ENCODE measurements around the gene C21orf58. TPM values are rescaled to one million over a fixed set of nuclear protein-coding genes. Genes with fewer than 3 reads are reported as not detected.
"Not testable (repeated sequence)": the region's sequence is repeated elsewhere in the genome, so short reads cannot be mapped to it uniquely, and the experiment has no call there.

C21orf58 gene
- total RNA-seq, 1 donor from 2014 or later: 1.8 TPM

DNA sequence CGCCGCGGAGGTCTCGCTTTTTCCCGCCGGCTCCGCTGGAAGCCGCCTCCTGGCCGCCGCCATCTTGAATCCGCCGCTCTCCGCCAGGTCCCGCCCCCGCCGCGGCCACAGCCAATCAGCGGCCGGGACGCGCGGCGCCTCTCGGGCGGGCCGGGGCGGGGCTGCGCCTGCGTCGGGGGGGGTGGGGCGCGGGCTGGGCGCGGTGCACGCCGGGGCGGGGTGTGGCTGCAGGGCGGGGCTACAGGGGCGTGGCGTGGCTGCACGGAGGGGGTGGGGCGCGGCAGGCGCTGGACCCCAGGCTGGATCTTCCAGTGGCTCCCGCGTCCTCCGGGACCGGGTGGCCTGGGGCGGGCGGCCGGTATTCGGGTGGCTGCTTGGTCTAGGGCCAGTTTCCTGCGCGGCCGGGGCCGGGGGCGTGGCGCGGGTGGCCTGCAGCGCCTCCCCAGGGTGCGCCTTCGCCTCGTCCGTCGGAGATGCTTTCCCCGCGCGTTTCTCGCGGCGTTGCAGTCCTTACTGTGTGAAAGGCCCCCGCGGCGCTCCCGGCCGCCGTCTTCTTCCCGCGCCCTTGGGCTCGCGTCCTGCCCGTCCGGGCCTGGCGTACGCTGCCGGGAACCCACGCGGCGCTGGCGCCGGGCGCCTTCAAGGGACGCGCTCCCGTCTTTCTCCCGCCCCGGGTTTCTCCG lies 861 bp upstream of the C21orf58 start:
- peak; percentile 16 for DNase-seq (ENCODE audit: low read depth)

DNA sequence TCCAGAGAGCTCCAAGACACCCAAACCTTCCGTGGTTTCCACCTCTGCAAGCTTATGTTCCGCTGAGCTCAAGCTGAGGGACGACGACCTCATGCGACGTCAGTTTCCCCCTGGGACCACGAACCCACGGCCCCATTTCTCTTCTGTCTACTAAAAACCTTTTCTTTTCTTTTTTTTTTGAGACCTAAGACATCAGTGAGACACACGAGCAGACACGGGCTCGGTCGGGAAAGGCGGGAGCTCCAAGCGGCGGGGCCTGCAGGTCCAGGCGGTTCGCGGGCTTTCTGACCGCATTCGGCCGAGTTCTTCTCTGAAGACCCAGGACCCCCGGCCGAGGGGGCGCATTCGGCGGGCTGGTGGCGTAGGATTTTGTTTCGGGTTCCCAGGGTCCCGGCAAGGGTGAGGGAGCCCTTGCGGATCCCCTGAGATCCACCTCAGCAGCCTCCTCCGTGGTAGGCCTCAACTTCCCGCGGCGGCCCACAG lies 402 bp downstream of the C21orf58 start:
- DNase-seq (ENCODE audit: low read depth): no peak

DNA sequence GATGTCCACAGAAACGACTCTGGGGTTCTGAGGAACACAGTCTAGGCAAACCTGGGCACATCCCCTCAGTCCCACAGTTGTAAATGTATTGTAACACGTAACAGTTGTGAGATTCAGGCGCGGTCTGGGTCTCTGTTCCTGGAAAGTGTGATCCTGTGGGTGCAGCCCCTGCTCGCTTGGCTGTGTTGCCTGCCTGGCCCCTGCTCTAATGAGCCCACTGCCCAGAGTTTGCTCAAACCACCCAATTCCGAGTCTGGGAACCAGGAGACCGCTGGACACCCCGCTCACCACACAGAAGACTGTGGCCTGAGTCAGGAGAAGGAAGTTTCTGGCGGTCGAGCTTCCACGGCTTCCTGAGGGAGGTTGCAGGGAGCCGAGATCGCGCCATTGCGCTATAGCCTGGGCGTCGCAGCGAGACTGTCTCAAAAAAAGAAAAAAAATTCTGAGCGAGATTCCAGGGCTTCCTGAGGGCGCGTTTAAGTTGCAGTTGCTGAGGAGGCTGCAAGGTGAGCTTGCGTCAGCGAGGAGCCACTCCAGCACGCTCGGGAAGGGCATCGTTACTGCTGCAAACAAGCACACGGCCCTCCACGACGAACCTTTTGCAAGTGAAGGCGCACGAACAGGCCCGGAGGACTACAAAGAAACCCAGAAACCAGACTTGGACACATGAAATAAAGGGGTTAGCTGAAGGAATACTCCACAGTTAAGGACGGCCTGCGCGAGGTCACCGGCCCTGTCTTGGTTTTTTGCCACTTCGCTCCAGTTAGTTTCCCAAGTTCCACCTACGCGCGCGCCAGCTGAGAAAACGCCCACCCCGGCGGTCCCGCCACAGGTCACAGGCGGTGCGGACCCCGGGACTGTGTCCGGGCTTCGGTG lies 1.1 kb downstream of the C21orf58 start:
- no peak for DNase-seq (ENCODE audit: low read depth)

DNA sequence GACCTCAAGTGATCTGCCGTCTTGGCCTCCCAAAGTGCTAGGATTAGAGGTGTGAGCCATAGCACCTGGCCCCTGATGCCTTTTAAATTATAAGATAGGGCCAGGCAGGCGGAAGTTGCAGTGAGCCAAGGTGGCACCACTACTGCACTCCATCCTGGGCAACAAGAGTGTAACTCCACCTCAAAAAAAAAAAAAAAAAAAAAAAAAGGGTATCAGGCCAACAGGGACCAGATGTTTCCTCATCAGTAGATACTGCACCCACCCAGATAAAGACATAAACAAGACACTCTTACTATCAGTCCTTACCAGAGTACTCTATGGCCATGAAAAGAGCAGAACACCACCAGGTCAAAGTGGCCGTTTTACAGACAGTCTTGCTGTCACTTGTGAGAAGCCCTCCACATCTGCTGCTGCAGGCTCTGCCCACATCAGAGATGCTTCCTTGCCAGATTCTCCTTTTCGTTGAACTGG lies 3.3 kb downstream of the C21orf58 start:
- no peak for DNase-seq (ENCODE audit: low read depth)

DNA sequence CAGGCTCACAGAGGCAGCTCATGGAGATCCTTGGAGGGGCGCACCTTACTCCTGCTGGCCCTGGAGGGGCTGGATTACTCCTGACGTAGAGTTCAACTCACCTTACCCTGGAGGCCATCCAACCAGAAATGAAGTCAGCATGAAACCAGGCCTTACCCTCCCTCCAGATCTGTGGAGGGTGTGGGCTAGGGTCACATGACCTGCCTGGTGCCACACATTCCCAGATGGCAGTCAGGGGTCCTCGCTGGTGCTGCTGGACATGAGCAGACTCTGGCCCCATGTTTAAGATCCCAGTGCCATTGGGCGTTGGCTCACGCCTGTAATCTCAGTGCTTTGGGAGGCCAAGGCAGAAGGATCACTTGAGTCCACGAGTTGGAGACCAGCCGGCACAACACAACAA lies 4.5 kb downstream of the C21orf58 start:
- DNase-seq (ENCODE audit: low read depth): no peak

DNA sequence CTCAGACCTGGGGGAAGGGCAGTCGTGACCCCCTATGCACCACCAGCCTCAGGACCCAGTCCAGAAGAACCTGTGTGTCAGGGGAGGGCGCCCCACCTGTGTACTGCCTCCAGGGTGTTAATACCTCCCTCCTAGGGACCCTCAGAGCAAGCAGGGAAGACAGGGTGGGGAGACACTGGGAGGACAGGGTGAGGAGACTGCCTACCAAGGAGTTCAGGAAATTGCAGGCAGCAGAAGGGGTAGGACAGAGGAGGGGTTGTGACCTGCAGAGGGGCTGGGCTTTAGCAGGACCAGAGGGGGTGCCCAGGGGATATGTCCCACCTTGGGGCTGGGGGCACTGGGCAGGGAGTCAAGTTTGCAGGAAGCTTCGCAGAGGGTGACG lies 5.2 kb downstream of the C21orf58 start:
- no peak for DNase-seq (ENCODE audit: low read depth)

DNA sequence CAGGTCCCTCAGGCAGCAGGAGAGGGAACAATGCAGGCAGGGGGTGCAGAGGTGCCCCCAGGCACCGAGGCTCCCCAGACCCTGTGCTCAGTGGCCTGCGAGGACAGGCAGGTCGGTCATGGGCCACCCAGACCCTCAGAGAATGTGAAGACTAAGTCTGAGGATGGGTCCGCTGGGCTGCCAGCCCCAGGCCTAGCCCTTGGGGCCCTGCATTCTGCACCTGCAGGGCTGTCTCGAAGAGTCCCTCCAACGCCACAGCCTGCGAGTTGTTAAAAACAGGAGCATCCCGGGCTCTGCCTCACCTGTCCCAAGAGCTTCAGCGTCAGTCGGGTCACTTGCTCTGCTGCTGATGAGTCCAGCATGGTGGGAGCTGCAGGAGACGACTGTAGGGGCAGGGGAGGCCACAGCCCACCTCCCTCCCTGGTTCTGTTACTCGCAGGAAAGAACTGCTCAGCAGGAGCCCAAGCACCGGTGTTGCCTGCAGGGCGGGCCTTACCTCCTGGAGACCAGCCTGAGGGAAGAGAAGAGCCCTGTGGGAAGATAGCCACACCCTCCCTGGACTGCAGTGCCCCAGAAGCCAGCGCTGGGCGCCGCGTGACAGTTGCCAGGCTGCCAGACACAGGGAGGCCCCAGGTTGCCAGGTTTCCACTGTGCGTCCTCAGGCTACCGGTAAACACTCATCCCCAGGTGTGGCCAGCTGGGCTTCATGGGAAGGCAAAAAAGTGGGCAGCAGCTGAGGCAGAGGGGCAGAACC lies 5.8 kb downstream of the C21orf58 start:
- DNase-seq (ENCODE audit: low read depth): no peak

DNA sequence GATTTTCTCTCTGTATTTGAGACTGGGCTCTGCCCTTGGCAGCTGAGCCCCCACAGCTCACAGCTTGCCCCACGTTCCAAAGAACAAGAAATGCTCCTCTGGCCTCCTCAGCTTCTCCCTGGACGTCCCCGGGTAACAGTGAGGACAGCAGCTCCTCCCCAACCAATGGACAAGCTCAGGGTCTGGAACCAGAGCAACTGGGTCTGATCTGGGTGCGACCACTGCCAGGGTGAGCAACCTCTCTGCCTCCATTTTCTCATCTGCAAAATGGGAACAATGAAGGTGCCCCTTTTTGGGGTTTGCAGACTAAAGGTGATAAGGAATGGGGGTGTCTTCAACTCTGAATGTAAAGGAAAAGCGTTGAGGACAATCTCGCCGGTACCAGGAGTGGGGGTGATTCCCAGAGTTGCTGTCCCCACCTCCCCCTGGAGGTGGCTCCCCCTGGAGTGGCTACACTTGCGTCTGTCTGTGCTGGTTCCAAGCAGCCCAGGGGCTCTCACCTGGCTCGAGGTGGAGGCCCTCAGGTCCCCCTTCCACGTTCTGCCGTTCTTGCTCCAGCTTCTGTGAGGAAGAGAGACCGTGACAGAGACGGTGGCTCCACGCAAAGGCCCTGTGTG lies 6.9 kb downstream of the C21orf58 start:
- DNase-seq (ENCODE audit: low read depth): no peak

DNA sequence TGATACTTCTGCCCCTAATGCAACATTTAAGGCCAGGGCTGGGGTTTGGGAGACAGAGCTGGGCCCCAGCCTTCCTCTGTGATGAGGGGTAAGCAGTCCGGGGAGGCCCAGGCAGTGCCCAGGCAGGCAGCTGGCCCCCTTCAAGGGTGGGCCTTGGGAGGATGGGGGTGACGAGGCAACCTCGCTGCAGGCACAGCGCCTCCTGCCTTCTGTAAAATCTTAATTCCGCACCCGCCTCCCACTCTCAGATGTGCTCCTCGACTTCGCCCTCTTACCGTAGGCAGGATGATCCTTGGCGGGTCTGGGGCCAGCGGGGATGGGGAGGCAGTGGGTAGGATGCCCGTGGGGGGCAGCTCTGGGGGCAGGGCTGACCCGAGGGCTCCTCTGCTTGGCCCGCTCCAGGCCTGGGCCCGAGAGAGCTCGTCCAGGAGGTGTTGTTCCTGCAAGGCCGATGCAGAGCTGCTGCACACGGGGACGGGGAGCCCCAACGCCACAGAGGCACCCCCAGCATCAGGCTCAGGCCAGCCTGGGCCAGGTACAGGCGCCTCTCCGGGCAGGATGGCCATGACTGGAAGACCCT lies 9.1 kb downstream of the C21orf58 start:
- DNase-seq (ENCODE audit: low read depth): no peak

DNA sequence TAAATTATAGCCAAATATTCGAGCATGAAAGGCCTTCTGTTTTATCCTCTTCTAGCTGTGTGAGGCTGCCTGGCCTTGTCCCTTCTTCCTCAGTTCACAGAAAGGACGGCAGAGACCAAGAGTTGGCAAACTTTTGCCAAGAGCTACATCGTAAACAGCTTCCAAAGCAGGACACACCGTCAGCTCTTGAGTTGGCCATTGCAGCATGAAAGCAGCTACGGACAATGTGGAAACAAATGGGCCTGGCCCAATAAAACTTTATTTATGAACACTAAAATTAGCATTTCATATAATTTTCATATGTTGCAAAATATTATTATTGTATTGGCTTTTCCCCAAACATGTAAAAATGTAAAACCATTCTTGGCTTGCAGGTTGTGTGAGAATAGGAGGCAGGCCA lies 10.7 kb downstream of the C21orf58 start:
- DNase-seq (ENCODE audit: low read depth): no peak

DNA sequence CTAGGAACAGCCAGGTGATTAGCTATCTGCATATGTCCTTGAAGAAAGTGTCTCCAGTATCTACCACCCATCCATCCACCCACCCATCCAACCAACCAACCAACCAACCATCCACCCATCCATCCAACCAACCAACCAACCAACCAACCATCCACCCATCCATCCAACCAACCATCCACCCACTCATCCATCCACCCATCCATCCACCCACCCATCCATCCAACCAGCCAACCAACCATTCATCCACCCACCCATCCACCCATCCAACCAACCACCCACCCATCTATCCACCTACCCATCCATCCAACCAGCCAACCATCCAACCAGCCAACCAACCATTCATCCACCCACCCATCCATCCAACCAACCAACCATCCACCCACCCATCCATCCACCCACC lies 12.1 kb downstream of the C21orf58 start:
- DNase-seq (ENCODE audit: low read depth): no peak

DNA sequence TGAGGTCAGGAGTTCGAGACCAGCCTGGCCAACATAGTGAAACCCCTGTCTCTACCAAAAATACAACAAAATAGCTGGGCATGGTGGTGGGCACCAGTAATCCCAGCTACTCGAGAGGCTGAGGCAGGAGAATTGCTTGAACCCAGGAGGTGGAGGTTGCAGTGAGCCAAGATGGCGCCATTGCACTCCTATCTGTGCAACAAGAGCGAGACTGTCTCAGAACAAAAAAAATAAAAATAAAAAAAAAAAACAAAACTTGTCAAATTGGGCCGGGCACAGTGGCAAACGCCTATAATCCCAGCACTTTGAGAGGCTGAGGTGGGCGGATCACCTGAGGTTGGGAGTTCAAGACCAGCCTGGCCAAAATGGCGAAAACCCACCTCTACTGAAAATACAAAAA lies 13.4 kb downstream of the C21orf58 start:
- DNase-seq (ENCODE audit: low read depth): not testable (repeated sequence)

DNA sequence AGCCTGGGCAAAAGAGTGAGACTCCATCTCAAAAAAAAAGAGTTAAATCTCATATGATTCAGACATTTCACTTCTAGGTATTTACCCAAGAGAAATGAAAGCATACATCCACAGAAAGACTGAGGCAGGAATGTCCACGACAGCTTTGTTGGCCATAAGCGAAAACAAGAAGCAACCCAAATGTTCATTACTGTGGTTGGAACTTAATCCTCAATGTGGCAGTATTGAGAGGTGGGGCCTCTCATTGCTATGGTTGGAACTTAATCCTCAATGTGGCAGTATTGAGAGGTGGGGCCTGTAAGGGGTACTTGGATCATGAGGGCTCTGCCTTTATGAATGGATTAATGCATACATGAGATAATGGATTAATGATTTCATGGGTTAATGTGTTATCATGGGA lies 15.2 kb downstream of the C21orf58 start:
- DNase-seq (ENCODE audit: low read depth): no peak

DNA sequence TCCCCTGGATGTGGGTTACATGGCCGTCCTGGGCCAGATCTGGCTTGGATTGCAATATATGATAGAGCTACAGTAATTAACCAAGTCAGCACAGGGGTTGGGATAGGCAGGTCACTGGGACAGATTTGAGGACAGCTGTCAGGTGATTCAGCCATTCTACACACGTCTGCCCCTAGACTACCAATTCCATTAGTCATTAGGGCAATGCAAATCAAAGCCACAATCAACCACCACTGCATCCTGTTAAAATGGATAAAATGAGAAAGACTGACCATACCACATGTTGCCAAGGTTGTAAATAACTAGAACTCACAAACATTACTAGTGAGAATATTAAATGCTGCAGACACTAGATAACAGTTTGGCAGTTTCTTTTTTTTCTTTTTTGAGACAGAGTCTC lies 16.0 kb downstream of the C21orf58 start:
- peak; percentile 78 for DNase-seq (ENCODE audit: low read depth)

DNA sequence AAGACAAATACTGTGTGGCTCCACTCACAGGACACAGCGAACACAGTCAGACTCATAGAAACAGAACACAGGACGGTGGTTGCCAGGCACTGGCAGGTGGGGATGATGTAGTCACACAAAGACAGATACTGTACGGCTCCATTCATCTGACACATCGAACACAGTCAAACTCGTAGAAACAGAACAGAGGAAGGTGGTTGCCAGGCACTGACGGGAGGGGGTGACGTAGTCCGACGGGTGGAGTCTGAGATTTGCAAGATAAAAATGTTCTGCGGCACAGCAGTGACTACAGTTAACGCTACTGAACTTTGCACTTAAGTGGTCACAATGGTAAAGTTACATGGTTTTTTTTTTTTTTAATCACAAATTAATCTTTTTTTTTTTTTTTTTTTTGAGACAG lies 18.7 kb downstream of the C21orf58 start:
- no peak for DNase-seq (ENCODE audit: low read depth)

DNA sequence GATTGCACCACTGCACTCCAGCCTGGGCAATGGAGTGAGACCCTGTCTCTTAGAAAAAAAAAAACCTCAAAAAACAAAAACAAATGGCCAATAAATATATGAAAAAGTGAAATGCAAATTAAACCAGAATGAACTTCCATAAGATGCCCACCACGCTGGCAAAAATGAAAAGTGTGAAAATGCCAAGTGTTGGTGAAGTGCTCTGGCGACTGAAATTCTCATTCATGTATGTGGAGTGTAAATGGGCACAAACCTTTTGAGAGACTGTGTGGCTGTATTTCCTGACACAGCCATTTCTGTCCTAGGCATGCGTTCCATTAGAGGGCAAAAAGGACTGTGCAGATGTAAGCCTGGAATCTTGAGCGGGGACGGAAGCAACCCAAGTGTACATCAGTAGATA lies 19.2 kb downstream of the C21orf58 start:
- DNase-seq (ENCODE audit: low read depth): no peak

DNA sequence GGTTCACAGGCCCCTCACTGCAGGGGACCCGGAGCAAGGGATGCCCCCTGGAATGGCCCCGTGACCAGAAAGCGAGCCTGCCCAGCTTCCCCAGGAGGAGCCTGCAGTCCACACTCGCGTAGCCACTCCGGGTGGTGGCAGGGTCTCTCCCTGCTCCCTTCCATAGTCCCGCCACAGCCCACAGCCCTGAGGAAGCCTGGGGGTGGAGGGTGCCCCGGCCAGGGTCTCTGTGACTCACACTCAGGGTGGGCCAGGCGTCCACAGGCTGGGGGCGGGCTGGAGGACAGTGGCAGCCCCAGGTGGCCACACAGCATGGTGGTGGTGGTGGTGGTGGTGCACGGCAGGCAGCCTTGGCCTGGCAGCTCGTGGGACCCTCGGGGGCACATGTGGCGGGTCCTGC lies 21.9 kb downstream of the C21orf58 start:
- no peak for DNase-seq (ENCODE audit: low read depth)

DNA sequence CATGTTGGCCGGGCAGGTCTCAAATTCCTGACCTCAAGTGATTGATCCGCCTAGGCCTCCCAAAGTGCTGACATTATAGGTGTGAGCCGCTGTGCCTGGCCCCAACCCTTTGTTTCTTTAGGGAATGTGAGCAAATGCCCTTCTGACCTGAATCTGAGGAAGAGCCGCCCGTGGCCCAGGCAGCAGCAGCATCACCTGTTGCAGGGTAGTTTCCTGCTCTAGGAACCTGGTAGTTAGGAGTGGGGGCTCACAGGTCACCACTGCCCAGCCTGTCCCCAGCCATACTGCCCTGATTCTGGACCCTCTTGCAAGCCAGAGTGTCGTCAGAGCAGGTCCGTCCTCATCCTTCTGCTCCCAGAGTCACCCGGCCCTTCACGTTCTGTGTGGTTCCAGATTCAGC lies 24.5 kb downstream of the C21orf58 start:
- no peak for DNase-seq (ENCODE audit: low read depth)

DNA sequence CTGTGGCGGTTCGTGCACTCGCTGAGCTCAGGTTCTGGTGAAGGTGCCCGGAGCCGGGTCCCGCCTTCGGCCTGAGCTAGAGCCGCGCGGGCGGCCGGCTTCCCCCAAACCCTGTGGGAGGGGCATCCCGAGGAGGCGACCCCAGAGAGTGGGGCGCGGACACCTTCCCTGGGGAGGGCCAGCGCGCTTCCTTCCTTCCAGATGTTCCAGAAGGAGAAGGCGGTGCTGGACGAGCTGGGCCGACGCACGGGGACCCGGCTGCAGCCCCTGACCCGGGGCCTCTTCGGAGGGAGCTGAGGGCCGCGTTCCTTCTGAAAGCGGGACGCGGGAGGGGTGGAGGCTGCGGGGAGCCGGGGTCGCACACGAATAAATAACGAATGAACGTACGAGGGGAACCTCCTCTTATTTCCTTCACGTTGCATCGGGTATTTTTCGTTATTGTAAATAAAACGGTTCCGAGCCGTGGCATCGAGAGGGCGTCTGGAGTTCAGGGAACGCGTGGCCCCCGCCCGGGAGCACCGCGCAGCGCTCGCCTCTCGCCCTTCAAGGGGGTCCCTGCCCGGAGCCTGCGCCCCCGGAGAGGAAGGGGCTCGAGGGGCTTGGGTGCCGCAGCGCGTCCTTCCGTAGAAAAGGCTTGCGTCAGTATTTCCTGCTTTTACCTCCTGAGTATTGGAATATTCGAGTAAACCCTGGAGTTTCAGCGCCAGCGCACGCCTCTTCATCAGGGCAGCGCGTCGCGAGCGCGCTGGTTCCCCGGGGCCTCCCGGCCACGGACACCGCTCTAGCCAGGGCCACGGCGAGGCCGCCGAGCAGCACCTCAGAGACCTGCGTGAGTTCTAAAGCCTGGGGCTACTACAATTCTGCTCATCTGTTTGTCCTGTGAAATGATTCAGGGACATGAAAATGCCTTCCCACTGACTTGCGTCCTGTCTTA lies 26.1 kb downstream of the C21orf58 start:
- DNase-seq (ENCODE audit: low read depth): no peak

DNA sequence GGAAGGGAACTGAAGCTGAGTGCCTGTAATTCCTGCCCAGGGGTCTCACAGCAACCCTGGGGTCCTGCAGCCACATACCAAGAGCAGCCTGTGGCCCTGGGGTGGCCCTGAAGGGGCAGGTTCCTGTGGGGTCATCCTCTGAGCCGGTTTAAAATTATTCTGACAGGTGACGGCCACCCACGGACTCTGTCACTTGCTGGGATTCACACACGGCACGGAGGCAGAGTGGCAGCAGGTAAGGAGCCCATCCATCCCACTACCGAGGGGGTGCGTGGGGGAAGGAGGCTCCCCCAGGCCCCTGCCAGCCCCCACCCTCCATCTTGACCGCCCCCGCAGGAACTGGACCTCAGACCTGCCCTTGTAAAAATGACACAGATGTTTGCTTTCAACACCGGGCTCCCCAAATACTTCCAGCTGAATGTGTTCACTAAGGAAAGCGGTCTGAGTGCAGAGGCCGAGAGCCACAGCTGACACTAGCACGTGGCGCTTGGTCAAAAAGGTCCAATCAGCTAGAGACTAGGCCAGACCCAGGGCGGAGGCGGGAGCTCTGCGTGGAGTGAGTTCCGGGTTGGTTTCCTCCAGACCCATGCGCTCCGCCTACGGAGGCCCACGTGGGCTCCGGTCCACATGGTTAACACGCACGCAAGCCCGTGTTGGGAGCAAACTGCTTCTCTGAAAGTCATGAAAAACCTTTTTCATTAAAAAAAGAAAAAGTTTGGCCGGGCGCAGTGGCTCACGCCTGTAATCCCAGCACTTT lies 27.5 kb downstream of the C21orf58 start:
- peak; percentile 47 for DNase-seq (ENCODE audit: low read depth)

Measured in renal cortical epithelial cell (primary cell).